CD4-positive, alpha-beta memory T cell (primary cell): ENCODE results near the gene F8. TPM values are rescaled to one million over a fixed set of nuclear protein-coding genes. Genes with fewer than 3 reads are reported as not detected.

Source experiments
- CTCF ChIA-PET: fragments of 350-600 bp; sonication (Branson Sonifier 250); formaldehyde crosslinking; loops from one replicate; lab custom pipeline; 2021; ENCODE audit warnings: inconsistent platforms; ENCODE audit not compliant: partially characterized antibody; lab: Charles Lee
- POLR2A ChIA-PET: fragments of 350-600 bp; sonication (Branson Sonifier 250); formaldehyde crosslinking; loops from one replicate; lab custom pipeline; 2021; ENCODE audit not compliant: partially characterized antibody; lab: Charles Lee
- DNase-seq, 5 donors: peaks; one replicate each; pipeline versions ENCODE4 v3.0.0 to v3.0.0-alpha.2; 2020 to 2022; ENCODE audit warnings: mixed read lengths in 1 of 5
- H3K27ac ChIP-seq: one replicate; pipeline ENCODE4 v1.7.0; 2013; ENCODE audit warnings: low read depth, low read length
- H3K27me3 ChIP-seq: 2 replicates; pipeline ENCODE4 v1.7.0; 2013; ENCODE audit warnings: mild to moderate bottlenecking, low read length, moderate library complexity; ENCODE audit not compliant: insufficient read depth
- H3K36me3 ChIP-seq: 2 replicates; pipeline ENCODE4 v1.7.0; 2013; ENCODE audit warnings: mild to moderate bottlenecking, low read length, moderate library complexity; ENCODE audit not compliant: insufficient read depth
- H3K4me1 ChIP-seq: 2 replicates; pipeline ENCODE4 v1.7.0; 2013; ENCODE audit warnings: mild to moderate bottlenecking, low read length, moderate library complexity; ENCODE audit not compliant: insufficient read depth
- H3K4me3 ChIP-seq, 2 donors: one replicate each; pipeline ENCODE4 v1.7.0; 2013; ENCODE audit warnings: low read length in 2 of 2, mild to moderate bottlenecking in 1 of 2
- H3K9me3 ChIP-seq, 2 donors: one replicate each; pipeline ENCODE4 v1.7.0; 2013; ENCODE audit warnings: low read length in 2 of 2, control low read depth in 1 of 2; ENCODE audit not compliant: control insufficient read depth in 1 of 2
- H3K27ac Mint-ChIP-seq, 7 donors: one replicate each; pipeline ENCODE4 v1.8.0; 2020 to 2021; ENCODE audit warnings: mixed read lengths in 7 of 7, mild to moderate bottlenecking in 6 of 7, inconsistent platforms in 3 of 7, moderate library complexity in 3 of 7
- H3K27me3 Mint-ChIP-seq, 2 donors: one replicate each; pipeline ENCODE4 v1.8.0; 2020 to 2021; ENCODE audit warnings: mixed read lengths in 2 of 2
- H3K36me3 Mint-ChIP-seq, 2 donors: one replicate each; pipeline ENCODE4 v1.8.0; 2020 to 2021; ENCODE audit warnings: mixed read lengths in 2 of 2, inconsistent platforms in 1 of 2, mild to moderate bottlenecking in 1 of 2
- H3K4me1 Mint-ChIP-seq, 4 donors: one replicate each; pipeline ENCODE4 v1.8.0; 2020 to 2021; ENCODE audit warnings: mixed read lengths in 4 of 4, mild to moderate bottlenecking in 1 of 4
- H3K4me3 Mint-ChIP-seq, 8 donors: one replicate each; pipeline ENCODE4 v1.8.0; 2020 to 2021; ENCODE audit warnings: mixed read lengths in 8 of 8, mild to moderate bottlenecking in 7 of 8, moderate library complexity in 6 of 8, inconsistent platforms in 3 of 8
- H3K9me3 Mint-ChIP-seq, 8 donors: one replicate each; pipeline ENCODE4 v1.8.0; 2020 to 2021; ENCODE audit warnings: mixed read lengths in 8 of 8, mild to moderate bottlenecking in 5 of 8, inconsistent platforms in 3 of 8, moderate library complexity in 1 of 8
- intact Hi-C: fragments of 100-400 bp; cut with micrococcal nuclease; formaldehyde crosslinking; loops from one replicate; pipeline ENCODE4 v1.15.1; 2023
- polyA plus RNA-seq, 2 donors: library from polyadenylated mRNA; unstranded; fragments of 300-500 nt; fragmentation: Illumina TruSeq; gene quantifications; one replicate each; pipeline ENCODE4 v1.2.3, GENCODE V29; 2021
- total RNA-seq, 2 experiments: library from RNA; stranded (reverse); gene quantifications; one replicate each; pipeline ENCODE4 v1.2.3, GENCODE V29; 2021

Gene F8
- total and polyA plus RNA-seq, 4 experiments from 2014 or later = 2.4 to 7.2 (median 3.7) TPM

GRCh38 chrX:154988719-154989118 is 33.8 kb downstream of the F8 start:
- Histone ChIP-seq H3K27ac (no peak overlapping the region), H3K9me3 (no peaks in the 10 kb centered on the region), H3K36me3 (no peaks in the 10 kb centered on the region), H3K4me3 (no peak overlapping the region), H3K4me1 (no peaks in the 10 kb centered on the region), H3K27me3 (no peaks in the 10 kb centered on the region)
- Mint-ChIP-seq H3K4me3 (no peak overlapping the region), H3K27ac (no peak overlapping the region), H3K4me1 (peaks cover 0 to 6% (median 0%) of the 10 kb centered on the region in 4 donors), H3K36me3 (no peaks in the 10 kb centered on the region), H3K27me3 (peaks cover 0 to 2% of the 10 kb centered on the region in 2 donors), H3K9me3 (peaks cover 0 to 1% (median 0%) of the 10 kb centered on the region in 8 donors)
- intact Hi-C loops = no loop called here
- ChIA-PET POLR2A (no interaction called here), CTCF (no interaction called here)
- no peak for DNase-seq

- intact Hi-C loops = no loop called here
- Histone ChIP-seq H3K27me3 (no peaks in the 10 kb centered on the region), H3K36me3 (no peaks in the 10 kb centered on the region), H3K27ac (no peak overlapping the region), H3K9me3 (no peaks in the 10 kb centered on the region), H3K4me3 (no peak overlapping the region), H3K4me1 (no peaks in the 10 kb centered on the region)
- no peak overlapping the region for H3K27ac Mint-ChIP-seq
- H3K9me3 Mint-ChIP-seq = peaks cover 0 to 1% (median 0%) of the 10 kb centered on the region in 8 donors
- peaks cover 0 to 2% of the 10 kb centered on the region in 2 donors for H3K27me3 Mint-ChIP-seq
- CTCF ChIA-PET = interaction anchor here (1.8 kb wide), 1 partner anchor 69 kb away, joined by 11 read pairs; no protein-coding TSS in a partner anchor
- H3K4me1 Mint-ChIP-seq = peaks cover 0 to 6% (median 0%) of the 10 kb centered on the region in 4 donors
- no peak for DNase-seq
- H3K36me3 Mint-ChIP-seq = no peaks in the 10 kb centered on the region
- no peak overlapping the region for H3K4me3 Mint-ChIP-seq
- POLR2A ChIA-PET = no interaction called here
Observed at GRCh38 chrX:154987940-154988339, 34.6 kb downstream of the F8 start.

DNA sequence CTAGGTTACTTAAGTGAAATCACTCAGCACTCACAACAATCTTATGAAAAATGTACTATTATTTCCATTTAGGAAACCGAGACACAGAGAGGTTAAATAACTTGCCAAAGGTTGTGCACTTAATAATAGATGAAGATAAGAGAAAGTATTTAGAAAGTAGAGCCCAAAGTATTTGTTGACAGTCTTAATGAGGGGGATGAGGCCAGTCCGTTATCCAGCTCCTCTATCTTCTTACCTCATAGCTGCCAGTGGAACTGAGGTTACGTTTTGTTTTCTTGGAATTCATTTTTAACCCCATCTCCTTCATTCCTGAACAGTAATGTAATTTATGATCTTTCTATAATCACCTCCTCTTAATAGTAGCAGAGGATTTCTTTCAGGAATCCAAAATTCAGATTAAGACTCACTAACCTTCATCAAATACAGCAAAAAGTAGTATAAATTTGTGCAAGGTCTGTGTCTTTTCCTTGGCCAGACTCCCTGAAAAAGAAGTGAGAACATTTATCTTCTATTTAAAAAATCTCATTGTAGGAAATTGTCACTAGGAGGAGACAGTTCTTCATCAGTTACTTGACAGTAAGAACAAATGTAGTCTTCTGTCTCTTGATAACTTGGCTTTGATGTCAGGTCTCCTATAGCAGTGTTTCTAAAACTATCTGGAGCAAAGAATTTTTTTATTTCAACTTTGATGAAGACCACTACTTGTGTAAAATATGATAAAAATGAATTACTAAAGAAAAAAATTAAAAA is 35.5 kb downstream of the F8 start:
- Mint-ChIP-seq H3K27ac (no peak overlapping the region), H3K27me3 (peaks cover 0 to 2% of the 10 kb centered on the region in 2 donors), H3K36me3 (no peaks in the 10 kb centered on the region), H3K4me1 (peaks cover 0 to 6% (median 0%) of the 10 kb centered on the region in 4 donors), H3K4me3 (no peak overlapping the region), H3K9me3 (peaks cover 0 to 1% (median 0%) of the 10 kb centered on the region in 8 donors)
- Histone ChIP-seq H3K4me3 (no peak overlapping the region), H3K9me3 (no peaks in the 10 kb centered on the region), H3K4me1 (no peaks in the 10 kb centered on the region), H3K27ac (no peak overlapping the region), H3K27me3 (no peaks in the 10 kb centered on the region), H3K36me3 (no peaks in the 10 kb centered on the region)
- intact Hi-C loops = no loop called here
- CTCF ChIA-PET = interaction anchor here (1.1 to 1.8 kb wide), 2 partner anchors 68 to 70 kb away, joined by 3 to 11 read pairs; no protein-coding TSS in a partner anchor
- DNase-seq = peak in 2 of 5 donors; percentile 3 to 5
- POLR2A ChIA-PET = no interaction called here

DNA sequence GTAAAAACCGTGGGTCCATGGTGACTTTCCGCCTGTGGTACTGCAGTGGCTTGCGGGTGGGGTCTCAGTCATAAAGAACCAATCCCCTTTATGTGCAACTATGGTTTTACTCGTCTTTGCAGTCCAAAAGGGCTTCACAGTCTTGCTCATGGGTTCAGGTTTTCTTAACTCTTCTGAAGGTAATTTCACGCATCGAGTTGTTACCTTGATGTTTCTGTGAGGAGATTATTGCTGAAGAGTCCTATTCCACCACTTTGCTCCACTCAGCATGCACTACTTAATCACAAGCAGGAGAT is 41.5 kb downstream of the F8 start:
- ChIA-PET CTCF (interaction anchor here (1.2 to 4.1 kb wide), 3 partner anchors 75 to 110 kb away, joined by 5 to 33 read pairs (median 16); no protein-coding TSS in a partner anchor), POLR2A (interaction anchor here (1.8 kb wide), 1 partner anchor 46 kb away, joined by 7 read pairs; the partner anchor contains the start of gene FUNDC2)
- Mint-ChIP-seq H3K36me3 (peaks cover 2 to 4% of the 10 kb centered on the region in 2 donors), H3K27me3 (no peaks in the 10 kb centered on the region), H3K4me1 (peaks cover 0 to 9% (median 6%) of the 10 kb centered on the region in 4 donors), H3K4me3 (peak overlapping the region in 7 of 8 donors; percentile 83 to 91 (median 90)), H3K27ac (peak overlapping the region in 5 of 7 donors; percentile 24 to 93 (median 74)), H3K9me3 (peaks cover 0 to 16% (median 8%) of the 10 kb centered on the region in 8 donors)
- no peaks in the 10 kb centered on the region for H3K27me3 ChIP-seq
- H3K9me3 ChIP-seq = no peaks in the 10 kb centered on the region
- H3K36me3 ChIP-seq = no peaks in the 10 kb centered on the region
- no peak overlapping the region for H3K27ac ChIP-seq
- intact Hi-C loops = loop anchor here (1.0 to 5.0 kb wide), 5 partner anchors 46 to 839 kb away; partner anchors contain the start of genes BRCC3, CMC4, FUNDC2 and MTCP1
- H3K4me3 ChIP-seq = no peak overlapping the region
- peaks cover 7% of the 10 kb centered on the region for H3K4me1 ChIP-seq
- no peak for DNase-seq

- Histone ChIP-seq H3K27ac (peak overlapping the region; percentile 17), H3K4me1 (peaks cover 7% of the 10 kb centered on the region), H3K27me3 (no peaks in the 10 kb centered on the region), H3K36me3 (no peaks in the 10 kb centered on the region), H3K4me3 (peak overlapping the region in 1 of 2 donors; percentile 23), H3K9me3 (no peaks in the 10 kb centered on the region)
- Mint-ChIP-seq H3K27me3 (no peaks in the 10 kb centered on the region), H3K9me3 (peaks cover 0 to 16% (median 8%) of the 10 kb centered on the region in 8 donors), H3K4me3 (peak overlapping the region; percentile 83 to 91 (median 88)), H3K4me1 (peaks cover 0 to 9% (median 6%) of the 10 kb centered on the region in 4 donors), H3K36me3 (peaks cover 2 to 4% of the 10 kb centered on the region in 2 donors), H3K27ac (peak overlapping the region; percentile 50 to 95 (median 88))
- CTCF ChIA-PET = interaction anchor here (0.6 to 4.1 kb wide), 8 partner anchors 37 to 237 kb away, joined by 3 to 33 read pairs (median 4); no protein-coding TSS in a partner anchor
- intact Hi-C loops = loop anchor here (1.0 to 5.0 kb wide), 8 partner anchors 46 to 840 kb away; partner anchors contain the start of genes BRCC3, CMC4, FUNDC2 and MTCP1
- peak; percentile 73 to 78 (median 77) for DNase-seq
- POLR2A ChIA-PET = interaction anchor here (1.8 kb wide), 2 partner anchors 46 to 235 kb away, joined by 5 to 7 read pairs; partner anchors contain the start of genes FUNDC2 and VBP1
Observed at GRCh38 chrX:154980330-154981115, 42.0 kb downstream of the F8 start.

- H3K27me3 ChIP-seq = no peaks in the 10 kb centered on the region
- CTCF ChIA-PET = interaction anchor here (0.8 to 4.1 kb wide), 6 partner anchors 76 to 238 kb away, joined by 3 to 33 read pairs (median 4); no protein-coding TSS in a partner anchor
- DNase-seq = no peak
- no peaks in the 10 kb centered on the region for H3K9me3 ChIP-seq
- H3K36me3 ChIP-seq = no peaks in the 10 kb centered on the region
- peaks cover 7% of the 10 kb centered on the region for H3K4me1 ChIP-seq
- intact Hi-C loops = loop anchor here (1.0 to 5.0 kb wide), 5 partner anchors 47 to 237 kb away; partner anchors contain the start of genes BRCC3, CMC4, FUNDC2 and MTCP1
- Mint-ChIP-seq H3K27ac (no peak overlapping the region), H3K4me3 (no peak overlapping the region), H3K27me3 (no peaks in the 10 kb centered on the region), H3K4me1 (peaks cover 0 to 9% (median 6%) of the 10 kb centered on the region in 4 donors), H3K9me3 (peaks cover 0 to 16% (median 8%) of the 10 kb centered on the region in 8 donors), H3K36me3 (peaks cover 2 to 4% of the 10 kb centered on the region in 2 donors)
- POLR2A ChIA-PET = interaction anchor here (1.8 kb wide), 2 partner anchors 47 to 236 kb away, joined by 5 to 7 read pairs; partner anchors contain the start of genes FUNDC2 and VBP1
- H3K27ac ChIP-seq = no peak overlapping the region
- no peak overlapping the region for H3K4me3 ChIP-seq
Observed at GRCh38 chrX:154979629-154980028, 42.9 kb downstream of the F8 start.
